HG03095 (cell line): ENCODE results near the gene IRAK4.
A peak's percentile ranks its signal among the peaks of the same experiment; 100 is the strongest.

ENCODE experiments used
- ATAC-seq: cut with Tn5 transposase; IDR thresholded peaks from one replicate; pipeline ENCODE4 v1.9.1; 2021; ENCODE audit warnings: moderate library complexity; ENCODE audit not compliant: unreplicated experiment

The IRAK4 gene

DNA sequence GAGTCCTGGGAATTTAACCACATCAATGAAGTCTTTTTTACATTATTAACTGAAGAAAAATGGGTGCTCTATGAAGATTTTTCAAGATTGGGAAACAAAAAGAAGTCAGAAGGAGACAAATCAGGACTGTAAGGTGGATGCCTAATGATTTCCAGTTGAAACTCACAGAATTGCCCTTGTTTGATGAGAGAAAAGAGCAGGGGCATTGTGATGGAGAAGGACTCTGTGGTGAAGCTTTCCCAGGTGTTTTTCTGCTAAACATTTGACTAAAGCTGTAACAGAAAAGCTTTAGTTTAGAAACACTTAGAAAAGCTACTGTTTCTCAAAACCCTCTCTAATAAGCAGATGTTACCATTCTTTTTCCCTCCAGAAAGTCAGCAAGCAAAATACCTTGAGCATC is 5.8 kb downstream of the IRAK4 start:
- no peak for ATAC-seq

DNA sequence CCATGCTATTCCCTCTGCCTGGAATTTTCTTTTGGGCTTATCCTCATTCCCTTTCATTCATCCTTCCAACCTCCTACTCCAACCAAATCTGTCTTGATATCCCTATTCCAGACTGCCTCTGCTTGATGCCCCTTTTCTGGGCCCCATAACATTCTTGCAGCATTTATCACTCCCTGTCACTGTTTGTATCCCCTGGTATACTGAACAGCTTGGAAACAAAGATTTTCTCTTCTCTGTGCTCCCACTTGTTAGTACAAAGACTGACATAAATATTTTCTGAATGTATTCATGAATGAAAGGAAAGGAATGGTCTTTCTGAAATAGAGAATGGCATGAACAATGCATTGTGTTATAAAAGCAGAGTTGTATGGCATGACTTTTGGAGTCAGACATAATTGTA is 7.5 kb downstream of the IRAK4 start:
- no peak for ATAC-seq

DNA sequence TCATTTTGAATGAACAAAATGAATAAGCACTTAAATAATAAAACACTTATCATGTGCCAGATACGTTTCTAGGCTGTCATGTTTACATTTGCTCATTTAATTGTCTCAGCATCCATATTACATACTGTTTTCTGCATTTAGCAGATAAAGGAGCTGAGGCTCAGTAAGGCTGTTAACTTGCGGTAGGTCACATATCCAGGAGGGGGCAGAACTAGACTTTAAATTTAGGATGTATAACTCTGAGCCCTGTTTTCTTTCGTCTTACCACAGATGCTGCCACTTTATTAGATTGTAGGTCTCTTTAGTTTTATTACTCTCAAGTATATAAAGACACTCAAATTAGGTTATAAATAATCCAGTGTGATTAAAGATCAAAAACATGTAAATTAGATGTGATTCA is 17.7 kb downstream of the IRAK4 start:
- ATAC-seq: no peak

DNA sequence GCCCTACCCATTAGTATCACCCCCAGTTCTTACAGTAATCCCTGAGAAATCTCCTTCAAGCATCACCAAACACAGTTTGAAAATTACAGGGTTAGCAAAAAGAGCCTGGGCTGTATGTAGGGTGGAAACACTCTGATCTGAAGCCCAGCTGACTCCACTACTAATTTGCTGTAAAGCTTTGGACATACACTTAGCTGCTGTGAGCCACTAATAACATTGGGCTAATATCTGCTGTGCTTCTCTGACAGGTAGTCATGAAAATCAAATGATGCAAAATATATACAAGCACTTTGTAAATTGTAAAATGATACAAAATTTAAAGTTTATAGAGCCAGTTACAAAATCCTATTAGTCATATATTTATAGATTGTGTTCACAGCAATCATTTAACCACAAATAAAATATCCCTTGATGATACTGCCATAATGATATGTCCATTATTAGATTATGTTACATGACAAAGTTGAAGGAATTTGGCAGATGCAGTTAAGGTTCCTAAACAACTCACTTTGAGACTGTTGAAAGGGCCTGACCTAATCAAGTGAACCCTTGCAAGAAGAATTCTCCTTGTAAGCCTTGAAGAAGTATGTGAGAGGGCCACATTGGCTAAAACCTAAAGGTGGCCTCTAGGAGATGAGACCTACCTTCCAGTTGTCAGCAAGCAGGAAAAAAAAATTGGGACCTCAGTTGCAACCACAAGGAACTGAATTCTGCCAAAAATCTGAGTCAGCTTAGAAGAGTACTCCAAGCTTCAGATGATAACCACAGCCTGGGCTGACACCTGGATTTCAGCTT is 28.3 kb downstream of the IRAK4 start:
- no peak for ATAC-seq

DNA sequence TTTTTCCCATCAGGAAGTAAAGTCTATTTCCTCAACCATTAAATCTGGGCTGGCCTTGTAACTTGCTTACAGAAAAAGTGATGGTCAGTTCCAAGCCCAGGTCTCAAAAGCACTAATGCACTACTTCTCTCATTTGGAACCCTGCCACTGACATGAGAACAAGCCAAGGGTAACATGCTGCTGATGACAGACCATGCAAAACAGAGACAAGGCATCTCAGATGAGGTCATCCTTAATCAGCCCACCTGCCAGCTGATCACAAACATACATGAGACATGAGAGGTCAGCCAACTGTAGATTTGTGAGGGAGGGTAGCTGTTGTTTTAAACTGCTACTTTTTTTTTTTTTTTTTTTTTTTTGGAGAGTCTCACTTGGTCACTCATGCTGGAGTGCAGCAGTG is 31.2 kb downstream of the IRAK4 start:
- ATAC-seq: no peak

DNA sequence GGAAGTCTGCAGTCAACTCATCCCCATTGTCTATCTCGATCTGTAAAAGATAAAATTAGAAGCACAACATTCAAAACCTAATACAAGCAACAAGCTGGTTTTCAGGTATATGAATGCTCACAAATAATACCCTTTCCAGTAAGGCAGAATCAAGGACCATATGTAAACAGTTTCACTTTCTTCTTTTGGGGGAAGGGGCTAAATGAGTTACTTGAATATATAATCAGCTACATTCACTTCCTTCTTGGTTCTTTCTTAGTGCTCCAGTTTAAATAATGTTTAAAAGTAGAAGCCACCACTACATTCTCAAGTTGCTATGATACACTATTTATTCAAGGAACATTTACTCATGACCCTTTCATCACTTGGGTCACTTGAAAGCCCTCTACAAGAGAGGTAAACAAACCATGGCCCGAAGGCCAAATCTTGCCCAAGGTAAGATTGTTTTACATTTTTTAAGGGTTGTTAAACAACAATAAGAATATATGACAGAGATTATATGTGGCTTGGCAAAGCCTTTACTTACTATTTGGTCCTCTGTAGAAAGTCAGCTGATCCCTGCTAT is 37.0 kb downstream of the IRAK4 start:
- ATAC-seq: peak; percentile 56

DNA sequence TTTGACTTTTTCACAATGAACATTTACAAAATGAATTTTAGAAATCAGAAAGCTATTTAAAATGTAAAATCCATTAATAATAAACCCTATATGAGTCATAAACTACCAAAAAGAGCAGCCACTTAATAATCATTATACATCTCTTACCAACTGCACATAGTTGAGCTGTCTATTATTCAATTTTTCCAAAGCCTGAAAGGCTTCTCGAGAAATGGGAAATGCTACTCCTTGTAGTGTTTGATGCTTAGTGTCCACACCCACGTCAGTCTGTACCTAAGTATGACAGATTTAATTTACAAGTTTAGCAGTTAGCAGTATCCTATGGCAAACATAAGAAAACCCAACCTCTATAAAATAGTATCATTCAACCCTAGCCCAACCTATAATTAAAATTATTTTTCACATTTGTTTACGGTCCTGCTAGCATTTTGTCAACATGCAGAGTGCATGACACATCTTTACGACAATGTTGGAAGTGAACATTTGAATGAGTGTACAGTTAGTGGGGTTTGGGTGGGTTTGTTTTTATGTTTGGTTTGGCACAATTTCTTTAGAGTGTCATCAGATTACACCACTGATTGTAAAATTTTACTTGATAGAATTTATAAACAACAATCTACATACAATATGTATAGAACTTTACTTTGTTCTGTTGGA is 38.9 kb downstream of the IRAK4 start:
- no peak for ATAC-seq

DNA sequence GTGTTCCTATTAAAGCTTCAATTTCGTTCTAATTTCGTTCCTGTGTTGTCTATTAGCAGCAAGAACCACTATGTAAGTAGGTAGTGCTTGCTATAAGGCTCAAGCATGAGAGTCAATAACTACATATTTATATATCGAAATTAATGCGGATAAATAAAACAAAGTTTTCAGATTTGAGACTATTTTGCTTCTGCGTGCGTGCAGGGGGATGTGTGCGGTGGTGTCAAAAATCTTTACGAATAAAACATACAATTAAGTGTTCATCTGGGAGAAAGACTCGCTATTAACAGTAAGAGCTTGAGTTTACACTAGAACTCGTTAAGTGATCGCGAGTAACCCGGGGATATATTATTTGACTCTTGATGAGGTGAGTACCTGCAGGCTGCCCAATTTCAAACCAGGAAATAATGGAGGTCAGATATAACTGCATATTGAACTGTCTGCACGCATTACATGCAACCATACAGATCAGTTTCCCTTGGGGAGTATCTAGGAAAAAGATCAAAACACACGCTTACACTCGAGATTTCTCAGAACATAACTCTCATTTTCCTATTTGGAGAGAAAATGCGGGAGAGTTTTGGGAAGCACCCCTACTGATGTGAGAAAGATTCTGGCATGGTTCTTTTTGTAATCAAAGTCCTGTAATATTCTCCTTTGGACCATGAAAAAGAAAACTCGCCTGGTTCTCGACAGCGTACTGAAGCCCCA is 46.6 kb downstream of the IRAK4 start:
- no peak for ATAC-seq

DNA sequence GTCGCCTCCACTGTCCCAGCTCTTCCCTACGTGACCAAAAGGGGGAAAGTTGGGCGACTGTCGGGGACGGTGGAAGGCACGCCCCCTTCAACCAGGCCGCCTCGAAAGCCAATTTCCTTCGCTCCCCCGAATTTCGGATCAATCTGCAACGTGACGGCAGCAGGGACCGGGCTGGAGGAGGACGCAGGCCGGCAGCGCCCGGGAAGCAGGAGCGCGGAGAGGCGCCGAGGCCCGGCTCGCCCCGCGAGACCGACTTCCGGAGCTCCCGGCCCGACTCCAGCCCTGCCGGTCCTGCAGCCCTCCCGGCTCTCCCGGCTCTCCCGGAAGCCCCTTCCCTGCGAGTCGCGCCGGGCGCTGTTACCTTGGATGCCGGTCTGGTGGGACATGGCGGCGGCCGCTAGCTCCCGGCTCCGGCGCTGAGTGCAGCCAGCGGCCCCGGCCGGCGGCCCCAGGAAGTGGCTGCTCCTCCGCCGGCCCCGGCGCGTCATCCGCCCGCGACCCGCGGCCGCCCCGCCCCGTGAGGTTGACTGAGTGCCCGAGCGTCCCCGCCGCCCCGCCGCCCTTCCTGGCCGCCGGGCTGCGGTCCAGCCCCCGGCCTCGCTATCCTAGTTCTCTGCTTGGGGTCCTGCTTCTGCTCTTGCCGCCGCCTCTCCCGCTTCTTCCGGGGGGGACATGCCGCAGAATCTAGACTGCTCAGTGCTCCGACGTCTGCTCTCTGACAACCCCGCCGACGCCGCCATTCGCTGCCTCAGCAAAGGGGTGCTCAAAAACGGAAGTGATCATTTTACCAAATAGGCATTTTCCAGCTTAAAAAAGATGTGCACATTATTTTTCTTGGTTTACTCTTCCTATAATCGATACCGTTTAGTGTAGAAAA is 47.3 kb downstream of the IRAK4 start, which contains the start of gene TWF1:
Gene TWF1 (minus strand): TSS at position 458 of the 877 bp plus-strand sequence. CDS start 72 bp downstream, at position 386.
- ATAC-seq: peak; percentile 96

DNA sequence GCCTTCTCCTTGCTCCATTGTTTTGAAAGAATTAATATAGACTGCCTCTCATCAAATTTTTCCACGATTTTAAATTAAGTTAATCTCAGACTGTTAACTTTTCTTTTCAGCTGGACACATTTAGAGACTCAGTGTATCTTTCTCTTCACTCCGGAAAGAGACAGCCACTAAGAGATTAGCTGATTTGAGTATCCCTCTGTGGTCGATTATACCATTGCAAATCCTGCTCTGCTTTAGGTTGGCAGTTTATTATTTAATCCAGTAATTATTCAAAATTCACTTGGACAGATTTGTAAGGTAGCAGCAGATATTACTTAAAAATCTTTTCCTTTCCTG is 48.0 kb downstream of the IRAK4 start:
- no peak for ATAC-seq

DNA sequence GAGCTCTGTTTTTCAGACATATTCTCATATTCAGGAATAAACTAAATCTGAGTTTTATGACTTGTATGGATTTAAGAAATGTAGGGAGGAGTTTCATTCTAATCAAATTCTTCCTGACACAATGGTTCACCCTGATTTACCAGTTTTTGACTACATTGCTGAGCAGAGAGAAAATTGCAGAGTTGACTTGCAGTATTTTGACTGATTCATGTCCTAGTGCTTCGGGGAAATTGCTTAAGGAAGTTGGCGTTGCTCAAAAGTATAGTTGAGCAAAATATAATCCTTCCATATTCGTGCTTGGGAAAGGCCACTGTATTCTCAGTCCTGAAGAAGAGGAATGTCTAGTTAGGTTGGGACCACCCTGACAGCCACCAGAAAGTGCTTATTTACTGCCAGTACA is 48.6 kb downstream of the IRAK4 start:
- no peak for ATAC-seq

DNA sequence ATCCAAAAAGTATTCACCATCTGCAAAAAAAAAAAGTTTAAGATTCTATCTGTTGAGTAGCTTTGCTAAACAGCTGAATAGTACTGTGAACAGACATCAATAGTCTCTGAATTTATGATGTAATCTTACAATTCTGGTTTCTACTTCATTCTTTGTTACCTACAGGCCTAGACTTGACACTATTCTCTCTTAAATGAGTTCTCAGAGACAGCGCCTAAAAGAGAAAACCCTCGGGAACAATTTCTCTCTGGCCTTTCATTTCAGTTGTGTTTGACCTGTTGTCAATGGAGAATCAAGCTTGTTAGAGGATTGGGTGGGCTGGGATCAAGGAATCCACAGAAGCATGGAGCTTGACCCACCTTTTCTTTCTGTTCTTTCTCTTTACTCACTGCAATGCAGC is 53.3 kb downstream of the IRAK4 start:
- no peak for ATAC-seq

DNA sequence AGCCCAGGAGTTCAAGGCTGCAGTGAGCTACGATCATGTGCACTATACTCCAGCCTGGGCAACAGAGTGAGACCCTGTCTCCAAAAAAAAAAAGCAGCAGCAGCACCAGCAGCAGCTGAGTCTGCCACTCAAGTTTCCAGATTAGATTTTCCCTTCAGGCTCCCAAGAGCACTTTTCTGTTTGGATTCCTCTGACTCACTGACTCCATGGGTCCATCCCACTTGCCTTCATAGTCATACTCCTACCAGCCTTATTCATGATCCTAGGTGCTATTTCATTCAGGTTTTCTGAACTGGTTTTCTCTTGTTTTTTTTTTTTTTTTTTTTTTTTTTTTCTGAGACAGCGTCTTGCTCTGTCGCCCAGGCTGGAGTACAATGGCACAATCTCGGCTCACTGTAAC is 54.2 kb downstream of the IRAK4 start:
- no peak for ATAC-seq

DNA sequence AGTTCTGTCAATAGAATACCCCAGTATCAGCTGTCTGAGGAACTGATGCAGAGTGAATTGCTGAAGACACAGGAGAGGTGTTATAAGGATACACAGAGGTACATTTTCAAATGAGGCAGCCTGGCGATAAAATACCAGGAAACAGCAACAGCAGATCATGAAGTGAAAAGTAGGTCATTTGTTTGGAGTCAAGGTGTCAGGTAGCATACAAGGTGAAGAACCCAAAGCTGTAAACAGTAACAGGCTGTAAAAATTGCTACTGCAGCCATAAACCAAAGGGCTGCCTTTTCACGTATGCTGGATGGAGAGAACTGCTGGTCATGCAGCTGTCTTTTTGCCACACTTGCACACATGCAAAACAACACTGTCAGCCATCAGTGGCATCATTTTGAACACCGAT is 56.7 kb downstream of the IRAK4 start:
- ATAC-seq: no peak

DNA sequence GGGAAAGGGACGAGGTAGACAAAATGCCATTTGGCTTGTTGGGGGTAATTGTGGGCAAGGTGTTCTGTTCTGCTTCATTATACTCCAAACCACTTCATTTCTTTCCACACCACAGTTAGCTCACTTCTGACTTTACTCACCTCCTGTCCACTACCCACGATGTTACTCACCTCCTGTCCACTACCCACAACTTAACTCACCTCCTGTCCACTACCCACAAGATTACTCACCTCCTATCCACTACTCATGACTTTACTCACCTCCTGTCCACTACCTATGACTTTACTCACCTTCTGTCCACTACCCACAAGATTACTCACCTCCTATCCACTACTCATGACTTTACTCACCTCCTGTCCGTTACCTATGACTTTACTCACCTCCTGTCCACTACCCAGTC is 57.4 kb downstream of the IRAK4 start:
- no peak for ATAC-seq

DNA sequence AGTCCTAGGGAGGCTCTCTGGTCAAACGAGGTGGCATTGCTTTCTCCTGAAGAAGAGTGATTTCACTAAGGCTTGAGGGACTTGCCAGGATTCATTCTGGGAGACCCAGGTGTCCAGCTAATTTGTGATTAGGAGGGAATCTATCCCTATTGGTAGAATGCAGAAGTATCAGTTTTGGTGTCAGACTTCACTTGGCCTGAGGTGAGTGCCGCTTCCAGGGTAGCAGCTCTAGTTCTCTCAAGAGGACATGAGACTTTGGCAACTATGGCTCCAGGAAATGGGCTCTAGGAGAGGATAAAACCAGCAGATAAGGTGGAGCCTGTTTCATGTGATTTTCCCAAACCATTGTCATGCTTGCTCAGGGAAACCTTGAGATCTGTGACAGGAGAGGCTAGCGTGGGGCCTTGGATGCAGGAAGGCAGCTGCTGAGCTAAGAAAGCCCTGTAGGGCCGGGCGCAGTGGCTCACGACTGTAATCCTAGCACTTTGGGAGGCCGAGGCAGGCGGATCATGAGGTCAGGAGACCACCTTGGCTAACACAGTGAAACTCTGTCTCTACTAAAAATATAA is 65.5 kb downstream of the IRAK4 start:
- ATAC-seq: no peak

DNA sequence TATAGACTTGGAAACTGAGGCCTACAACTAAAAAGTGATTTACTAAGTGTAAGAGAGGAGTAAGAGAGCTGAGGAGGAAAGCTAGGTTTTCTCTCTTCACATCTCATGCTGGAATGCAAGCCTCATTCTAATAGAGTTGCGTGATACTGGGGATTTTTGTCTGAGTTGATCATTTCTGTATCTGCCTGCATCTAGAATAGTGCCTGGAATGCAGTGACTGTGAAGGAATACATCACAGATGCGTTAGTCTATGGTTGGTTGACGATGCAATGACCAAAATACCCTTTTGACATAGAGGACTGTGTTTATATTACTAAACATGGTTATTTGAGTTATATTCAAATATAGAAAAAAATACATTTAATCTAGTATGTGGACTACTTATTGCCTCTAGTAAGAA is 67.9 kb downstream of the IRAK4 start:
- ATAC-seq: no peak

DNA sequence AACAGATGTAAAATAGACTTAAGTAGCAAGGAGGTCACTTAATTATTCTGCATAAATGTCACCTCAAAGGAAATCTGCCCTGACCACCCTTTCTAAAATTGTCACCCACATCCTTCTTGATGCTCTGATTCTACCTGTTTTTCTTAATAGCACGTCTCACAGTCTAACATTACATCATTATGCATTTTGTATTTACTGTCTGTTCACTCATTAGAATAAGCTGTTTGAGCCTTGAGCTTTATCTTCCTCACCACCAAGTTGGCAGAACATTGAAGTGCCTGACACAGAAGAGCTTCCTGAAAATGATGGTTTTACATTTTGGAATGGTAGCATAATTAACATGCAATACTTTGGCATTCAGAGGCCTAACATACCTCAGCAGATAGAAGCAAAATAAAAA is 68.3 kb downstream of the IRAK4 start:
- no peak for ATAC-seq

DNA sequence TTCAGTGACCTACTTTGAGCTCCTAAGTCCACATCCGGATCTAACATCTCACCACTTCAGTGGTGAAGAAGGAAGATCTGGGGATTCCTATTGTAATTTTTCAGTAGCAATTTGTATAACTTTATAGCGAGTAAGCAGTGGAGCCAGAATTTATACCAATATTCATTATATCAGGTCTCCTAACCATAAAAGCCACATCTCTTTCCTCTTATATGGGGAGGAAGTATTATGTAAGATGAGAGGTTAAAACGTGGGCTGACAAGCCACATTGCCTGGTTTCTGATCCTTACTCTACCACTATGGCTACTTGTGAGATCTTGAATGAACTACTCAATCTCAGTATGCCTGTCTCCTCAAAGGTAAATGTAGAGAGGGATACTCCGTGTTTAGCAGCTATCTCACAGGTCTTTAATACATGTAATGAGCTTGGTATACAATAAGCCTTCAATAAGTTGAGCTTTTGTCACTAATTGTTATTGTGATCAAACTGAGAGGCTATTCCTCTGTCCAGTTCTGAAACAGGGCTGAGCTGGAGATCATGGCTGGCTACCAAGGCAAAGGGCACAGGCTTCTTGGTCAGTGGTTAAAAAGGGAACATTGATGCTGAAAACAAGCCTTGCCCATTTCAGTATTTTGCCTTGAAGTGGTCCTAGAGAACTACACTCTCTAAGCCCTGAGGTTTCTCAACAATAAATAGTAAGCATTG is 73.9 kb downstream of the IRAK4 start:
- no peak for ATAC-seq

DNA sequence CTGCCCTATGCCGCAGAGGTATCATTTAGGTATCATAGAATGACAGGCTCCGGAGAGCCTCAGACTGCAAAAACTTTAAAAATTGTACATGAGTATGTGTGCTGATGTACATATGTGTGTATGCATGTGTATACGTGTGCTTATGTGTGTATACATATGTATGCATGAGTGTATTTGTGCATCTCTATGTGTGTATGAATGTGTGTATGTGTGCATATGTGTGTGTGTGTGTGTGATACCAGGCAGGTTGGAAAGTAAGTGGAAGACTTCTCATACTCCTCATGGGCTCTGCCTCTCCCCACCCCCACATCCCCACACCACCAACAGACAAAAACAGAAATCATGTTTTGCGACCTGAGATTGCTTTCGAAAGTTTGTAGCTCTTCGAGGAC is 76.5 kb downstream of the IRAK4 start:
- ATAC-seq: peak; percentile 7
